Lower lobe of right lung (tissue), 2 donors: ENCODE results near the gene ASPSCR1. TPM values are rescaled to one million over a fixed set of nuclear protein-coding genes. Genes with fewer than 3 reads are reported as not detected.

Experiments
- ATAC-seq, 2 donors: fragments of 200-7000 bp; cut with Tn5 transposase; one replicate each; pipeline ENCODE4 v1.9.1; 2020 to 2022; ENCODE audit warnings: mild to moderate bottlenecking in 2 of 2, moderate library complexity in 2 of 2
- DNase-seq: peaks from one replicate; pipeline ENCODE4 v3.0.0-alpha.2; 2020
- H3K27ac ChIP-seq: fragments of 200-600 bp; one replicate; pipeline ENCODE4 v1.8.0; 2022
- H3K27me3 ChIP-seq: fragments of 200-600 bp; one replicate; pipeline ENCODE4 v1.8.0; 2022; ENCODE audit warnings: low read depth
- H3K36me3 ChIP-seq: fragments of 200-600 bp; one replicate; pipeline ENCODE4 v1.8.0; 2022; ENCODE audit warnings: mild to moderate bottlenecking
- H3K4me1 ChIP-seq: fragments of 200-600 bp; one replicate; pipeline ENCODE4 v1.8.0; 2022
- H3K4me3 ChIP-seq: fragments of 200-600 bp; one replicate; pipeline ENCODE4 v1.8.0; 2022; ENCODE audit warnings: mild to moderate bottlenecking
- H3K9me3 ChIP-seq: fragments of 200-600 bp; one replicate; pipeline ENCODE4 v1.8.0; 2022
- CTCF ChIP-seq: fragments of 200-600 bp; IDR thresholded peaks from one replicate; pipeline ENCODE4 v1.8.0; 2022; ENCODE audit warnings: antibody characterized with exemption, mild to moderate bottlenecking
- intact Hi-C: fragments of 100-400 bp; cut with DNase I; formaldehyde crosslinking; loops from one replicate; pipeline ENCODE4 v1.11.0; 2022
- total RNA-seq: library from RNA; stranded (reverse); fragmentation: NEBNext Ultra II Directional; extraction: Animal tissue kit (Norgen Biotek cat#: 25700); gene quantifications from one replicate; pipeline ENCODE4 v1.2.1, GENCODE V29; 2021
- donor health status: DM: no; HTN: yes; CAD: no; lungs with severe emphysema.

The ASPSCR1 gene
- total RNA-seq, 1 donor from 2014 or later, result 45.3 TPM

DNA sequence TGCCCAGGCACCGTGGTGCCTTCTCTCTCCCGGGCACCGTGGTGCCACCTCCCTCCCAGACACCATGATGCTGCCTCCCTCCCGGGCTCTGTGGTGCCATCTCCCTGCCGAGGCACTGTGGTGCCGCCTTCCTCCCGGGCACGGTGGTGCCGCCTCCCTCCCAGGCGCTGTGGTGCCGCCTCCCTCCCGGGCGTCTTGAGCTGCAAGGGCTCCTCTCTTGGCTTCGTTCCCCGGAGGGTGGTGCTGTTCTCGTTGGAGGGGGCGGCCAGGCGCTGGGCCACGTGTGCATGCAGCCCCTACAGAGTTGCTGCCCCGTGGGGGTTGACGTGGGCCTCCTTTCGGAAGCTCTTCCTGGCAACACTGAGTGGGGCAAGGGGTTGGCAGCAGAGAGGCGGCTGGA, 37.0 kb downstream of the ASPSCR1 start:
- no peaks in the 10 kb centered on the region for H3K9me3 ChIP-seq
- H3K27ac ChIP-seq, result peak overlapping the region; percentile 80
- ATAC-seq, result peak; percentile 29 to 34
- peaks cover 10% of the 10 kb centered on the region for H3K36me3 ChIP-seq
- no peak for DNase-seq
- H3K4me1 ChIP-seq, result peaks cover 18% of the 10 kb centered on the region
- H3K4me3 ChIP-seq, result peak overlapping the region; percentile 31
- no peak for TF ChIP-seq CTCF
- H3K27me3 ChIP-seq, result no peaks in the 10 kb centered on the region
- intact Hi-C loops, result no loop called here

- DNase-seq, result no peak
- Histone ChIP-seq H3K4me3 (no peak overlapping the region), H3K27me3 (no peaks in the 10 kb centered on the region), H3K27ac (no peak overlapping the region), H3K9me3 (no peaks in the 10 kb centered on the region), H3K36me3 (peaks cover 10% of the 10 kb centered on the region), H3K4me1 (peaks cover 23% of the 10 kb centered on the region)
- no peak for ATAC-seq
- intact Hi-C loops, result no loop called here
- no peak for TF ChIP-seq CTCF
Observed at GRCh38 chr17:82014971-82015310, 37.5 kb downstream of the ASPSCR1 start.

- Histone ChIP-seq H3K27ac (no peak overlapping the region), H3K36me3 (peaks cover 10% of the 10 kb centered on the region), H3K4me1 (peaks cover 26% of the 10 kb centered on the region), H3K27me3 (no peaks in the 10 kb centered on the region), H3K4me3 (no peak overlapping the region), H3K9me3 (no peaks in the 10 kb centered on the region)
- ATAC-seq (no peak), DNase-seq (no peak)
- no peak for TF ChIP-seq CTCF
- intact Hi-C loops, result no loop called here
Observed at GRCh38 chr17:82015311-82015971, 38.0 kb downstream of the ASPSCR1 start.

GRCh38 chr17:82016061-82016874, 38.8 kb downstream of the ASPSCR1 start:
- no peak overlapping the region for H3K4me3 ChIP-seq
- ATAC-seq (no peak), DNase-seq (no peak)
- no peaks in the 10 kb centered on the region for H3K9me3 ChIP-seq
- no peak overlapping the region for H3K27ac ChIP-seq
- intact Hi-C loops, result no loop called here
- no peaks in the 10 kb centered on the region for H3K27me3 ChIP-seq
- H3K36me3 ChIP-seq, result peaks cover 9% of the 10 kb centered on the region
- no peak for TF ChIP-seq CTCF
- H3K4me1 ChIP-seq, result peaks cover 33% of the 10 kb centered on the region

DNA sequence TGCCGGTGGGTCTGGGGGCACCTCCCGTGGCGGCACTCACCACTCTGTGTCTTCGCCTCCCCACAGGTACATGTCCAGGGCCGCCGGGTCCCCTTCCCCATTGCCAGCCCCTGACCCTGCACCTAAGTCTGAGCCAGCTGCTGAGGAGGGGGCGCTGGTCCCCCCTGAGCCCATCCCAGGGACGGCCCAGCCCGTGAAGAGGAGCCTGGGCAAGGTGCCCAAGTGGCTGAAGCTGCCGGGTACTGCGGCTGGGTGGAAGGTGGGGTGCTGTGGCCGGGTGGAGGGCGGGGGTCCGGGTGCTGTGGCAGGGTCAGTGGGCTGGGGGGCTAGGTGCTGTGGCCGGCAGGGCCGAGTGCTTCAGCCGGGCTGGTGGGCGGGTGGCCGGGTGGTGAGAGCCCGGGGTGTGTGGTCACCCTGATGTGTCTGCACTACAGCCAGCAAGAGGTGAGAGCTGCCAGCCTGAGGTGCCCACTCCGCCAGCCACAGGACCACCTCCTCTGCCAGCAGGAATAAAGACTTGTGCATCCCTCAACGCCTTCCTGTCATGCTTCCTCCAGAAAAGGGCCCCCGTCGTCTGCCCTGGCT, 39.5 kb downstream of the ASPSCR1 start:
- Histone ChIP-seq H3K9me3 (no peaks in the 10 kb centered on the region), H3K27me3 (no peaks in the 10 kb centered on the region), H3K36me3 (peaks cover 3% of the 10 kb centered on the region), H3K27ac (peak overlapping the region; percentile 31), H3K4me3 (no peak overlapping the region), H3K4me1 (peaks cover 40% of the 10 kb centered on the region)
- no peak for TF ChIP-seq CTCF
- intact Hi-C loops, result no loop called here
- DNase-seq, result no peak
- ATAC-seq, result no peak
